ENCODE measurements around the gene TFEC.

DNA sequence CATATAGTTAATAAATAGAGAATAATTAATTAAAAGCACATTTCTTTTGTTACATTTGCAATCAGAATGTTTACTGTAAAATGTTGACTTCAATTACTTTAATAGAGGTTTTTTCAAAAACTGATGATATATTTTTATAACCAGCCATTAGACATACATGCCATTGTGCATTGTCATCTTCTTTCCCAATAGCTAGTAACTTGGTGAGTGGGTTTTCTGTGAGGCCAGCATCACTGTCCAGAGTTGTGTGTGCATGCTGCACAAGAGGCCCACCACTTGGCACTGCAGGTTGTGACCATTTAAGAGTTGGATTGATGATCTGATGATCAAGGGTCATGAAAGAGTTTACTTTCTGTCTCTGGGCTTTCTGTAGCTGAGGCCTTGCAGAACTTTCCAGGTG, 46.5 kb downstream of the TFEC start:
- TF ChIP-seq, protein P1, sequence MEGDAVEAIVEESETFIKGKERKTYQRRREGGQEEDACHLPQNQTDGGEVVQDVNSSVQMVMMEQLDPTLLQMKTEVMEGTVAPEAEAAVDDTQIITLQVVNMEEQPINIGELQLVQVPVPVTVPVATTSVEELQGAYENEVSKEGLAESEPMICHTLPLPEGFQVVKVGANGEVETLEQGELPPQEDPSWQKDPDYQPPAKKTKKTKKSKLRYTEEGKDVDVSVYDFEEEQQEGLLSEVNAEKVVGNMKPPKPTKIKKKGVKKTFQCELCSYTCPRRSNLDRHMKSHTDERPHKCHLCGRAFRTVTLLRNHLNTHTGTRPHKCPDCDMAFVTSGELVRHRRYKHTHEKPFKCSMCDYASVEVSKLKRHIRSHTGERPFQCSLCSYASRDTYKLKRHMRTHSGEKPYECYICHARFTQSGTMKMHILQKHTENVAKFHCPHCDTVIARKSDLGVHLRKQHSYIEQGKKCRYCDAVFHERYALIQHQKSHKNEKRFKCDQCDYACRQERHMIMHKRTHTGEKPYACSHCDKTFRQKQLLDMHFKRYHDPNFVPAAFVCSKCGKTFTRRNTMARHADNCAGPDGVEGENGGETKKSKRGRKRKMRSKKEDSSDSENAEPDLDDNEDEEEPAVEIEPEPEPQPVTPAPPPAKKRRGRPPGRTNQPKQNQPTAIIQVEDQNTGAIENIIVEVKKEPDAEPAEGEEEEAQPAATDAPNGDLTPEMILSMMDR (conservative IDR thresholded peaks at IDR 0.05; ENCODE audit: low read depth in 2 of 2): no peak
- no peak for TF ChIP-seq POLR2AphosphoS5 (IDR thresholded peaks at IDR 0.05; ENCODE audit: low read depth)
- TF ChIP-seq NANOG (IDR thresholded peaks at IDR 0.05; ENCODE audit: borderline replicate concordance): no peak
- TF ChIP-seq, protein P2, sequence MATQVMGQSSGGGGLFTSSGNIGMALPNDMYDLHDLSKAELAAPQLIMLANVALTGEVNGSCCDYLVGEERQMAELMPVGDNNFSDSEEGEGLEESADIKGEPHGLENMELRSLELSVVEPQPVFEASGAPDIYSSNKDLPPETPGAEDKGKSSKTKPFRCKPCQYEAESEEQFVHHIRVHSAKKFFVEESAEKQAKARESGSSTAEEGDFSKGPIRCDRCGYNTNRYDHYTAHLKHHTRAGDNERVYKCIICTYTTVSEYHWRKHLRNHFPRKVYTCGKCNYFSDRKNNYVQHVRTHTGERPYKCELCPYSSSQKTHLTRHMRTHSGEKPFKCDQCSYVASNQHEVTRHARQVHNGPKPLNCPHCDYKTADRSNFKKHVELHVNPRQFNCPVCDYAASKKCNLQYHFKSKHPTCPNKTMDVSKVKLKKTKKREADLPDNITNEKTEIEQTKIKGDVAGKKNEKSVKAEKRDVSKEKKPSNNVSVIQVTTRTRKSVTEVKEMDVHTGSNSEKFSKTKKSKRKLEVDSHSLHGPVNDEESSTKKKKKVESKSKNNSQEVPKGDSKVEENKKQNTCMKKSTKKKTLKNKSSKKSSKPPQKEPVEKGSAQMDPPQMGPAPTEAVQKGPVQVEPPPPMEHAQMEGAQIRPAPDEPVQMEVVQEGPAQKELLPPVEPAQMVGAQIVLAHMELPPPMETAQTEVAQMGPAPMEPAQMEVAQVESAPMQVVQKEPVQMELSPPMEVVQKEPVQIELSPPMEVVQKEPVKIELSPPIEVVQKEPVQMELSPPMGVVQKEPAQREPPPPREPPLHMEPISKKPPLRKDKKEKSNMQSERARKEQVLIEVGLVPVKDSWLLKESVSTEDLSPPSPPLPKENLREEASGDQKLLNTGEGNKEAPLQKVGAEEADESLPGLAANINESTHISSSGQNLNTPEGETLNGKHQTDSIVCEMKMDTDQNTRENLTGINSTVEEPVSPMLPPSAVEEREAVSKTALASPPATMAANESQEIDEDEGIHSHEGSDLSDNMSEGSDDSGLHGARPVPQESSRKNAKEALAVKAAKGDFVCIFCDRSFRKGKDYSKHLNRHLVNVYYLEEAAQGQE (IDR thresholded peaks at IDR 0.05; ENCODE audit: unreplicated experiment): no peak
- no peak for TF ChIP-seq EZH2 (IDR thresholded peaks at IDR 0.05; ENCODE audit: low read depth, unreplicated experiment)
- TF ChIP-seq EZH2phosphoT487 (IDR thresholded peaks at IDR 0.05; ENCODE audit: unreplicated experiment): no peak
- no peak for TF ChIP-seq CREB1 (CRISPR knock-in tag; IDR thresholded peaks at IDR 0.05; ENCODE audit: low read depth)
- TF ChIP-seq, protein P3, sequence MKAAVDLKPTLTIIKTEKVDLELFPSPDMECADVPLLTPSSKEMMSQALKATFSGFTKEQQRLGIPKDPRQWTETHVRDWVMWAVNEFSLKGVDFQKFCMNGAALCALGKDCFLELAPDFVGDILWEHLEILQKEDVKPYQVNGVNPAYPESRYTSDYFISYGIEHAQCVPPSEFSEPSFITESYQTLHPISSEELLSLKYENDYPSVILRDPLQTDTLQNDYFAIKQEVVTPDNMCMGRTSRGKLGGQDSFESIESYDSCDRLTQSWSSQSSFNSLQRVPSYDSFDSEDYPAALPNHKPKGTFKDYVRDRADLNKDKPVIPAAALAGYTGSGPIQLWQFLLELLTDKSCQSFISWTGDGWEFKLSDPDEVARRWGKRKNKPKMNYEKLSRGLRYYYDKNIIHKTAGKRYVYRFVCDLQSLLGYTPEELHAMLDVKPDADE (IDR thresholded peaks at IDR 0.05): no peak
- TF ChIP-seq ZNF331 (CRISPR knock-in tag; IDR thresholded peaks at IDR 0.05; ENCODE audit: low read depth): no peak
- no peak for TF ChIP-seq STAT1 (IDR thresholded peaks at IDR 0.05; ENCODE audit: unreplicated experiment)
- no peak for TF ChIP-seq ZNF114 (CRISPR knock-in tag; IDR thresholded peaks at IDR 0.05)
- no peak for TF ChIP-seq JUNB (IDR thresholded peaks at IDR 0.05; ENCODE audit: unreplicated experiment)
- TF ChIP-seq, protein P4, sequence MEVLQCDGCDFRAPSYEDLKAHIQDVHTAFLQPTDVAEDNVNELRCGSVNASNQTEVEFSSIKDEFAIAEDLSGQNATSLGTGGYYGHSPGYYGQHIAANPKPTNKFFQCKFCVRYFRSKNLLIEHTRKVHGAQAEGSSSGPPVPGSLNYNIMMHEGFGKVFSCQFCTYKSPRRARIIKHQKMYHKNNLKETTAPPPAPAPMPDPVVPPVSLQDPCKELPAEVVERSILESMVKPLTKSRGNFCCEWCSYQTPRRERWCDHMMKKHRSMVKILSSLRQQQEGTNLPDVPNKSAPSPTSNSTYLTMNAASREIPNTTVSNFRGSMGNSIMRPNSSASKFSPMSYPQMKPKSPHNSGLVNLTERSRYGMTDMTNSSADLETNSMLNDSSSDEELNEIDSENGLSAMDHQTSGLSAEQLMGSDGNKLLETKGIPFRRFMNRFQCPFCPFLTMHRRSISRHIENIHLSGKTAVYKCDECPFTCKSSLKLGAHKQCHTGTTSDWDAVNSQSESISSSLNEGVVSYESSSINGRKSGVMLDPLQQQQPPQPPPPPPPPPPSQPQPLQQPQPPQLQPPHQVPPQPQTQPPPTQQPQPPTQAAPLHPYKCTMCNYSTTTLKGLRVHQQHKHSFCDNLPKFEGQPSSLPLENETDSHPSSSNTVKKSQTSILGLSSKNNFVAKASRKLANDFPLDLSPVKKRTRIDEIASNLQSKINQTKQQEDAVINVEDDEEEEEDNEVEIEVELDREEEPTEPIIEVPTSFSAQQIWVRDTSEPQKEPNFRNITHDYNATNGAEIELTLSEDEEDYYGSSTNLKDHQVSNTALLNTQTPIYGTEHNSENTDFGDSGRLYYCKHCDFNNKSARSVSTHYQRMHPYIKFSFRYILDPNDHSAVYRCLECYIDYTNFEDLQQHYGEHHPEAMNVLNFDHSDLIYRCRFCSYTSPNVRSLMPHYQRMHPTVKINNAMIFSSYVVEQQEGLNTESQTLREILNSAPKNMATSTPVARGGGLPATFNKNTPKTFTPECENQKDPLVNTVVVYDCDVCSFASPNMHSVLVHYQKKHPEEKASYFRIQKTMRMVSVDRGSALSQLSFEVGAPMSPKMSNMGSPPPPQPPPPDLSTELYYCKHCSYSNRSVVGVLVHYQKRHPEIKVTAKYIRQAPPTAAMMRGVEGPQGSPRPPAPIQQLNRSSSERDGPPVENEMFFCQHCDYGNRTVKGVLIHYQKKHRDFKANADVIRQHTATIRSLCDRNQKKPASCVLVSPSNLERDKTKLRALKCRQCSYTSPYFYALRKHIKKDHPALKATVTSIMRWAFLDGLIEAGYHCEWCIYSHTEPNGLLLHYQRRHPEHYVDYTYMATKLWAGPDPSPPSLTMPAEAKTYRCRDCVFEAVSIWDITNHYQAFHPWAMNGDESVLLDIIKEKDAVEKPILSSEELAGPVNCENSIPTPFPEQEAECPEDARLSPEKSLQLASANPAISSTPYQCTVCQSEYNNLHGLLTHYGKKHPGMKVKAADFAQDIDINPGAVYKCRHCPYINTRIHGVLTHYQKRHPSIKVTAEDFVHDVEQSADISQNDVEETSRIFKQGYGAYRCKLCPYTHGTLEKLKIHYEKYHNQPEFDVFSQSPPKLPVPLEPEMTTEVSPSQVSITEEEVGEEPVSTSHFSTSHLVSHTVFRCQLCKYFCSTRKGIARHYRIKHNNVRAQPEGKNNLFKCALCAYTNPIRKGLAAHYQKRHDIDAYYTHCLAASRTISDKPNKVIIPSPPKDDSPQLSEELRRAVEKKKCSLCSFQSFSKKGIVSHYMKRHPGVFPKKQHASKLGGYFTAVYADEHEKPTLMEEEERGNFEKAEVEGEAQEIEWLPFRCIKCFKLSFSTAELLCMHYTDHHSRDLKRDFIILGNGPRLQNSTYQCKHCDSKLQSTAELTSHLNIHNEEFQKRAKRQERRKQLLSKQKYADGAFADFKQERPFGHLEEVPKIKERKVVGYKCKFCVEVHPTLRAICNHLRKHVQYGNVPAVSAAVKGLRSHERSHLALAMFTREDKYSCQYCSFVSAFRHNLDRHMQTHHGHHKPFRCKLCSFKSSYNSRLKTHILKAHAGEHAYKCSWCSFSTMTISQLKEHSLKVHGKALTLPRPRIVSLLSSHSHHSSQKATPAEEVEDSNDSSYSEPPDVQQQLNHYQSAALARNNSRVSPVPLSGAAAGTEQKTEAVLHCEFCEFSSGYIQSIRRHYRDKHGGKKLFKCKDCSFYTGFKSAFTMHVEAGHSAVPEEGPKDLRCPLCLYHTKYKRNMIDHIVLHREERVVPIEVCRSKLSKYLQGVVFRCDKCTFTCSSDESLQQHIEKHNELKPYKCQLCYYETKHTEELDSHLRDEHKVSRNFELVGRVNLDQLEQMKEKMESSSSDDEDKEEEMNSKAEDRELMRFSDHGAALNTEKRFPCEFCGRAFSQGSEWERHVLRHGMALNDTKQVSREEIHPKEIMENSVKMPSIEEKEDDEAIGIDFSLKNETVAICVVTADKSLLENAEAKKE (CRISPR knock-in tag; IDR thresholded peaks at IDR 0.05): no peak

Data from GM23338 (cell line).